AG04450 (cell line): ENCODE data around the gene FOXJ1. TPM values are rescaled to one million over a fixed set of nuclear protein-coding genes. Genes with fewer than 3 reads are reported as not detected.
A peak's percentile ranks its signal among the peaks of the same experiment; 100 is the strongest.

ENCODE experiments used
- CTCF ChIA-PET: fragments of 300-600, 350-600 bp; formaldehyde crosslinking; extraction: SDS; loops from one replicate; lab custom pipeline; 2022; ENCODE audit warnings: antibody characterized with exemption, inconsistent platforms; lab: Charles Lee
- POLR2A ChIA-PET: fragments of 350-600 bp; formaldehyde crosslinking; extraction: SDS; loops from one replicate; lab custom pipeline; 2021; ENCODE audit warnings: antibody characterized with exemption, inconsistent platforms; lab: Yijun Ruan, JAX
- DNase-seq: peaks from one replicate; pipeline ENCODE4 v3.0.0-alpha.2; 2011; ENCODE audit warnings: low read depth, low spot score
- H3K27ac ChIP-seq: one replicate; pipeline ENCODE4 v1.5.1; 2012; ENCODE audit warnings: low read depth, low read length, control low read depth
- H3K27me3 ChIP-seq: one replicate; pipeline ENCODE4 v1.6.0; 2012; ENCODE audit warnings: low read length; ENCODE audit not compliant: control insufficient read depth, insufficient read depth
- H3K4me3 ChIP-seq: 2 replicates; pipeline ENCODE4 v1.5.1; 2011; ENCODE audit warnings: mild to moderate bottlenecking, low read depth, low read length, control low read depth
- H3K9me3 ChIP-seq: 2 replicates; pipeline ENCODE4 v1.5.1; 2012; ENCODE audit warnings: low read length; ENCODE audit not compliant: control insufficient read depth, insufficient read depth
- polyA plus RNA-seq: library from polyadenylated mRNA; depleted of rRNA; stranded (reverse); fragments of >200 nt; gene quantifications from 2 replicates; pipeline ENCODE4 v1.2.3, GENCODE V29; 2011
- TF ChIP-seq, protein P1 (sequence below): IDR thresholded peaks from 2 replicates; pipeline ENCODE4 v1.5.1; 2011; ENCODE audit warnings: low read depth, low read length, control low read depth, inconsistent platforms

Gene FOXJ1
- polyA plus RNA-seq, 1 experiment, result not detected

DNA sequence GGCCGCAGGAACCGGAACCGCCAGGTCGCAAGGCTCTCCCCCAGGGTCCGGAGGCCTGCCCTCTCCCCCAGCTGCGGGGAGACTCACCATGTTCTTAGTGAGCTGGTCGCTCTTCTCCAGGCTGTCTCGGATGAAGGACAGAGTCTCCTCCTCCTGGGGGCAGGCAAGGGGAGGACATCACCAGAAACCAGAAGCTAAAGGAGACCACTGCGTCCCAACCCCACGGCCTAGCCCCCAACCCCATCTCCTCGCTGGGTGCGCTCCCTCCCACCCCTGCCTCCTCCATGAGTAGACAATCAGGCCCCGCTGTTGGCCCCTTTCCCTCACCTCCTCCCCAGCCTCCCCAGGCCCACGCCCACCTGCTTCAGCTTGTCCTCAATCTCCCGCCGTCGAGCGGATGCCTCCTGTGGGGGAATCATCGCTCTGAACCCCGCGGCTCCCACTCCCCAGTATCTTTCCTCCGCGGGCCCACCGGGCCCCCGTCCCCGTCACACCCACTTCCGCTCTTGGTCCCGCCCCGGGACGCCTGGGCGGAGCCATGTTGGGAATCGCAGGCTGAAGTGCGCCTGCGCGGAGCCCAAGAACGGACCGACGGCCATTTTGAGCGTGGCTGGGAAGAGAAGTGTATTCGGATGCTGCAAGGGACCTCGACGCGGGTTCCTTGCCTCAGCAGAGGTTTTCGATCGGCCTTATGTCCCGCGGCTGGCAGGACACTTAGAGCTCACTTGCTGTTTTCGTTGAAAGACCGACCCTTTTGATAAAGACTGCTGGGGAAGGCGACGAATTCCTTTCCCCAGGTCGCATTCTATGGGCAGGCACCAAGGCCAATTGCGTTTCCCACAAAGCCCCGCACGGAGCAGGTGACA lies 37.5 kb downstream of the FOXJ1 start, which contains the start of gene EXOC7:
Gene EXOC7 (minus strand): TSS at position 514 of the 866 bp plus-strand sequence. CDS start 95 bp downstream, at position 419.
- Histone ChIP-seq H3K27ac (peak within 1 kb of the TSS; percentile 52), H3K4me3 (peak within 1 kb of the TSS; percentile 73), H3K9me3 (peaks cover 3% of the 10 kb centered on the region; the same call in 1 of the 2 replicates), H3K27me3 (no peaks in the 10 kb centered on the region)
- DNase-seq, result peak; percentile 68
- ChIA-PET POLR2A (interaction anchor here (0.5 to 1.1 kb wide), 5 partner anchors 152 to 196 kb away, joined by 3 to 8 read pairs (median 4); partner anchors contain the start of gene UBALD2), CTCF (interaction anchor here (0.5 to 4.1 kb wide), 5 partner anchors 30 to 233 kb away, joined by 3 to 22 read pairs (median 7); no protein-coding TSS in a partner anchor)
- TF ChIP-seq, protein P1, sequence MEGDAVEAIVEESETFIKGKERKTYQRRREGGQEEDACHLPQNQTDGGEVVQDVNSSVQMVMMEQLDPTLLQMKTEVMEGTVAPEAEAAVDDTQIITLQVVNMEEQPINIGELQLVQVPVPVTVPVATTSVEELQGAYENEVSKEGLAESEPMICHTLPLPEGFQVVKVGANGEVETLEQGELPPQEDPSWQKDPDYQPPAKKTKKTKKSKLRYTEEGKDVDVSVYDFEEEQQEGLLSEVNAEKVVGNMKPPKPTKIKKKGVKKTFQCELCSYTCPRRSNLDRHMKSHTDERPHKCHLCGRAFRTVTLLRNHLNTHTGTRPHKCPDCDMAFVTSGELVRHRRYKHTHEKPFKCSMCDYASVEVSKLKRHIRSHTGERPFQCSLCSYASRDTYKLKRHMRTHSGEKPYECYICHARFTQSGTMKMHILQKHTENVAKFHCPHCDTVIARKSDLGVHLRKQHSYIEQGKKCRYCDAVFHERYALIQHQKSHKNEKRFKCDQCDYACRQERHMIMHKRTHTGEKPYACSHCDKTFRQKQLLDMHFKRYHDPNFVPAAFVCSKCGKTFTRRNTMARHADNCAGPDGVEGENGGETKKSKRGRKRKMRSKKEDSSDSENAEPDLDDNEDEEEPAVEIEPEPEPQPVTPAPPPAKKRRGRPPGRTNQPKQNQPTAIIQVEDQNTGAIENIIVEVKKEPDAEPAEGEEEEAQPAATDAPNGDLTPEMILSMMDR, result no peak

DNA sequence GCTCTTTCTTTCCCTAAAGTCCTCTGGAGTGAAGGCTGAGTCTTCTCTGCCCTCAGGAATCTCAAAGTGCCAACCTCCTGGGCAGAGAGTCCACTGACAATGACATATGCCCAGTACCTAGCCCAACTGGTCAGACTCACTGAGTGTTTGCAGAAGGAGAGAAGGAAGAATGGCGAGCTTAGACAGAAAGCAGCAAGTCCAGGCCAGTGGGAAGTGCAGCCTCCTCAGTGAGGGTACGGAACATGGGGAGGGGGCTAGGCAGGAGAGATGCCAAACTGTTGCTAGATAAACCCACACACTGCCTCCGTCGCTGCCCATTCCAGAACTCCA lies 38.1 kb downstream of the FOXJ1 start:
- H3K4me3 ChIP-seq, result peak overlapping the region; percentile 73
- no peak for DNase-seq
- ChIA-PET CTCF (interaction anchor here (4.1 kb wide), 1 partner anchor 176 kb away, joined by 22 read pairs; no protein-coding TSS in a partner anchor), POLR2A (interaction anchor here (0.9 to 1.1 kb wide), 2 partner anchors 162 to 177 kb away, joined by 3 read pairs; partner anchors contain the start of gene UBALD2)
- TF ChIP-seq, protein P1, result no peak
- peaks cover 3% of the 10 kb centered on the region; the same call in 1 of the 2 replicates for H3K9me3 ChIP-seq
- peak overlapping the region; percentile 47 for H3K27ac ChIP-seq
- H3K27me3 ChIP-seq, result no peaks in the 10 kb centered on the region

DNA sequence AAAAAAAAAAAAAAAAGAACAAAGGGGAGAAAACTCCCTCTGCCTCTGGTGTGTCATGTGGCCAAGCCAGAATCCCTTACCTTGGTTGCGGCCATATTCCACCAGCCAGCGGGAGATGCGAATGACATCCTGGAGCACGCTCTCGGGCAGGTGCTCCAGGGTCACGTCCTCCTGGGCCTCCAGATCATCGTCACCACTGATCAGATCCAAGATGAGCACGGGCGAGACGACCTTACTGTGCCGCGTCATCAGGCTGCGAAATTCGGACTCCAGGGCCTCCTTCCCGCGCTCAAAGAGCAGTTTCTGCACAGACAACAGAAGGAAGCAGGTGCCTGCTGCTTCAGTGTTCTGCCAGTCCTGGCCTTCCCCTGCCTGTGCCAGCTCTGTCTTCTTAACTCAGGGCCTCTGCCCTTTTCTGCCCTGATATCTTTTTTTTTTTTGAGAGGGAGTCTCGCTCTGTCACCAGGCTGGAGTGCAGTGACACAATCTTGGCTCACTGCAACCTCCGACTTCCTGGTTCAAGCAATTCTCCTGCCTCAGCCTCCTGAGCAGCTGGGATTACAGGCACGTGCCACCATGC lies 43.2 kb downstream of the FOXJ1 start:
- TF ChIP-seq, protein P1, result no peak
- H3K4me3 ChIP-seq, result no peak overlapping the region
- H3K27ac ChIP-seq, result no peak overlapping the region
- DNase-seq, result no peak
- no peaks in the 10 kb centered on the region for H3K27me3 ChIP-seq
- POLR2A ChIA-PET, result no interaction called here
- CTCF ChIA-PET, result no interaction called here
- H3K9me3 ChIP-seq, result no peaks in the 10 kb centered on the region

DNA sequence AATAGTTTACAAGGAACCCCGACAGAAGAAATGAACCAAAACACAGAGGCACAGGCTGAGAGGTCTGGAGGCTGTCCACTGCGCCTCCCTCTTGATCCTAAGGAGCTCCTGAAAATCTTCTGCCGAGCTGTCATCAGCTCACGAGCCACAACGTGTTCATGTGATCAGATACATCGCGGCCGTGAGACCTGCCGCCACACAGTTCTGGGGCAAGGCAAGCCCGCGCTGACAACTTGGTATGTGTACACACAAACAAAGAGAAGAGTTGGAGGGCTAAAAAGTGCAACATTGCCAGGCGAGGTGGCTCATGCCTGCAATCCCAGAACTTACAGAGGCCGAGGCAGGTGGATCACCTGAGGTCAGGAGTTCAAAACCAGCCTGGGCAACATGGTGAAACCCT lies 45.1 kb downstream of the FOXJ1 start:
- CTCF ChIA-PET, result interaction anchor here (1.0 to 2.4 kb wide), 3 partner anchors 86 to 204 kb away, joined by 3 to 8 read pairs (median 4); no protein-coding TSS in a partner anchor
- Histone ChIP-seq H3K27me3 (no peaks in the 10 kb centered on the region), H3K4me3 (no peak overlapping the region), H3K9me3 (no peaks in the 10 kb centered on the region), H3K27ac (no peak overlapping the region)
- no peak for DNase-seq
- POLR2A ChIA-PET, result interaction anchor here (0.7 kb wide), 1 partner anchor 42 kb away, joined by 4 read pairs; no protein-coding TSS in a partner anchor
- TF ChIP-seq, protein P1, result no peak
